NCI-H748 (cell line): ENCODE data around the gene SPATA9.
"Not testable (repeated sequence)": the region's sequence is repeated elsewhere in the genome, so short reads cannot be mapped to it uniquely, and the experiment has no call there.

Experiments used
- DNase-seq: peaks from one replicate; lab custom pipeline; 2025; ENCODE audit not compliant: unreplicated experiment; lab: John Stamatoyannopoulos, UW

The SPATA9 gene

DNA sequence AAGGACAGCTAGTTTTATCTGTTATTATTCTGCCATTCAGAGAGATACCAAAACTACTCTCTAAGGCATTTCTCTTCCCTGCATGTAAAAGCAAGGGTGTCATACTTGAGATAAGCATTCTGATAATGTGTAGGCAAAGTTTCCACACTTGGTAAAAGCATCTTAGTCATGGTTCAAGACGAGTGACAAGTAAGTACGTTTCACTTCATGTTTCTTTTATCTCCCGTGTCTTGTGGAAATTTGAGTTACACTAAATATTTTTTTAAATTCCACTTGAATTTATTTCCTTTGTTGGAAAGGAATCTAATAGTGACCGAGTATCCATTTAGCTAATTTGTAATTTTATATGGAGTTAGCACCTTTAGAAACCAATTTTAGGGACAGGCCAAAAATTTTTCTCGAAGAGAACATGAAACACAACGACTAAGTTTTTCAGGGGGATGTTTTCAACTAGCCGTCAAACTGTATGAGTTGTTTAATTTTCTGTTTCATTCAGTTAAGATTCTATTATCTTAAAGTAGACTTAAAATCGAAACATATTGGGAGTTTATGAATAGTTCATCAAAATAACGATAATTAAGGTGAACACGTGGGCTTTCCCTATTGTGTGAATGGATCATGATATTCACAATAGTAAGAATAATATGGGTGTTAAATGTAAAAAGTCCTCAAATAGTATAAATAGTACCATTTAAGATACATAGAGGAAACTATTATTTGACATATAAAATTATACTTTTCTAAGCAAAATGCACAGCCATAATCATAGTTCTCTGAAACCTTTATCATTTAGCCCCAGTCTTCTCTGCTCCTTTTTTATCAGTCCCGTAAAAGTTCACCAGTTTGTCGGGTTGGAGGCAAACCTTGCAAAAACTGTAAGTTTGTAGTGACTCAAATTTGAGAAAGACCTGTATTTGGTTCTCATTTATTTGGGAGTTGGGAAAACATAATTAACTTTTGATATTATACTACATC lies 34.6 kb downstream of the SPATA9 start:
- DNase-seq: no peak

DNA sequence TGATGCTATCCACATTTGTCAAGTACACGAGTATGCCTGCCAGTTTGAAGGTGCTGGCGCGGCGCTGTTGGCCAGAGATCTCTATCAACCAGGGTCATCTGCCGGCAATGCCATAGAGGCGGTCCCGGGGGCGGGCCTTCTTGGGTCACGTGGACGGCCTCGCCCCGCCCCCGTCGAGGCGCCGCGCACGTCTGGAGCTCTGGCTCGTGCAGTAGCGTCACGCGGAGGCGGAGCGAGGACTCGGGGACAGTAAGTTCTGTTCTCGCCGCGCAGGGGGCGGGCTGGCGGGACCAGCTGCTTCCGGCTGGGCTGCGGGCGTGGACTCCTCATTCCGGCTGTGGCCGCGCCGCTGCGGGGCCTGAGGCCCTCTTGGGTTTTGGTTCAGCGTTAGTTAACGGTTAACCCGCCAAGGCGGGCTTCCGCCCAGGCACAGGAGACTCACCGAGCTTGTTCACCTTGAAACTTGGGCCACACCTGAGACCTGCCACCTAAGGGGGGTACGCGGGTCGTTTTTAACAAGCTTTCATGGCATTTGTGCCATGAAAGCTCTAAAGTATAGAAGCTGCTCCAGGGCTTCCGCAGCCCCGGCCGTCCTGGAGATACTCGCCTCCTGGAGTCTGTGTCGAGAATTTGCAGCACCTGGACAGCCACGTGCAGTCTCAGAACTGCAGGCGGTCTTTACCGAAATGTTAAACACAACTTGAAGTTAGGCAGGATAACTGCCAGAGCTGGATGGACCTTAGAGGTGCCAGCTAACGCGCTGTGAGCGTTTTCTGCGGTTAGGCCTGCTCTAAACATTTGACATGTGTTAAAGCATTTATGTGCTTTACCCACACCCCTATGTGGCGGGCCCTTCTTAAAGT lies 36.0 kb downstream of the SPATA9 start, which contains the start of gene RFESD:
TSS of gene RFESD (plus strand) at position 209 of the 863 bp plus-strand sequence. CDS start 5,495 bp downstream, outside the sequence.
- DNase-seq: peak; percentile 97

DNA sequence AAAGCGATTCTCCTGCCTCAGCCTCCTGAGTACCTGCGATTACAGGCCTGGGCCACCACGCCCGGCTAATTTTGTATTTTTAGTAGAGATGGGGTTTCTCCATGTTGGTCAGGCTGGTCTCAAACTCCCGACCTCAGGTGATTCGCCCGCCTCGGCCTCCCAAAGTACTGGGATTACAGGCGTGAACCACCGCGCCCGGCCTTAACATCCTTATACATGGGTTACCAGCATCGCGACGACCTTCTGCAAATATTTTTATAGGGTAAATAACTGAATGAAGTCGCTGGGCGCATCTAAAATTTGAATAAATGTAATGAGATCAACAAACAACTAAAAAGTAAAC lies 36.6 kb downstream of the SPATA9 start:
- not testable (repeated sequence) for DNase-seq

DNA sequence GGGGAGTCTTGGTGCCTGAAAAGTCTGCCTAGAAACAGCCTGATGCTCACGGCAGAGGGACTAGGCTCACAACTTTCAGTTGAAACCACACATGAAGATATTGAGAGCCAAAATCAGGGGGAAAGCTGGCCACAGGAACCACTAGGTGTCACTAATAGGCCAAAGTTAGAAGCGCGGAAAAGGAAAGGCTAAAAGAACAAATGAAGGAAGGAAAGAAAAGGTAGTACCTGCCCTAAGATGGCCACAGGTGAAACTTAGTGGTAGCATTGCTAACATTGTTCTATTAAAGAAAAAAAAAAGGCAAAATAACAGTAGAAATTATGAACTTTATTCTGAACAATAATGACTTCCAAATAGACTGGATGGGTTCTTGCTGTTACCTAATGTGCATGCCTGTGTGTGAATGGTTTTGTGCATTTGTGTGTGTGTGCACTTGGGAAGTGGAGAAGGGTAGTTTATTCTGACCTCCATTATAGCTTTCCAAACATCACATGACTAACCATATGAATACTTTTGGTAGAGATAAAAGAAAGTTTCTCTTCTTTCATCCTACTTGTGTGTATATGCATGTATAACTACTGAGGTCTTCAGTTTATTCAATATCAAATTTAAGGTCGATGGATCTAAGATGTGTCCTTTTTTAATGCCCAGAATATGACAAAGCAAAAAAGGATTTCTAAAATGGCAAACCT lies 38.3 kb downstream of the SPATA9 start:
- DNase-seq: peak; percentile 53

DNA sequence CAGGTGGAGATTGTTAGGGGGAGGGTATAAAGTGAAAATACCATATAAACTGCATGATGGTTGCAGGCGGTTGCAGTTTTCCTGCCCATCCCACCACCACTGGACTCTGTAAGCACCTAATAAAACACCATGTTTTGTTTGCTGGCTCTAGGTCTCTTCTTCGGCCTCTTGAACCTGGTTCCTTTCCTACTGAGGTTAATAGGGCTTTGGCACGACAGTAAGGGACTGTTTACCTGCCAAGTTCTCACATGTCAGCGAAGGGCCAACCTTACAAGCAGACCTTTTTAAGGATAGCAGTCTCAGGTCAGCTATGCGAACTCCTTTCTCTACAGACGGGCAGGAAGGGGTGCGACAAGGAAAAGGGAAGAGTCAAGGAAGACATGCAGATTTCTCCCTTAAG lies 39.6 kb downstream of the SPATA9 start:
- DNase-seq: no peak

DNA sequence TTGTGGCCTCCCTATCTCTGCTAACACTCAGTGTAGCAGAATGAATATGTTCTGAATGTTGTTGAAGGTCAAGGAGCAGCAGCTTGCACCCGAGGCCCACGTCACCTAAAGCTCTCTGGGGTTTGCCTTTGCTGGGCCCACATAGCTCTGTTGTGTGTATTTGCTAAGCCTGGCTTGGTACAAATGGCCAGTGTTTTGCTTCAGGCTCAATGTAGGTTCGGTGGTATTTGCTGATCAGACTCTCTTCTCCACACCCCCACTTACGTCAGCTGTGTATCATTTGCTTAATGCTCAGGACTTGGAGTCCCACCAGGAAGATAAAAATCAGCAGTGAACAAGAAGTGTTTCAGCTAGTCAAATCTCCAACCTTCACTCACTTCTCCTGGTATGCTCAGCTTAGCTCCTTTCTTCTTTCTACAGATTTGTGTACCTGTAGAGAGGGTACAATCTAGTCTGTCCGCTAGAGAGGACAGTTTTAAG lies 41.0 kb downstream of the SPATA9 start:
- no peak for DNase-seq

DNA sequence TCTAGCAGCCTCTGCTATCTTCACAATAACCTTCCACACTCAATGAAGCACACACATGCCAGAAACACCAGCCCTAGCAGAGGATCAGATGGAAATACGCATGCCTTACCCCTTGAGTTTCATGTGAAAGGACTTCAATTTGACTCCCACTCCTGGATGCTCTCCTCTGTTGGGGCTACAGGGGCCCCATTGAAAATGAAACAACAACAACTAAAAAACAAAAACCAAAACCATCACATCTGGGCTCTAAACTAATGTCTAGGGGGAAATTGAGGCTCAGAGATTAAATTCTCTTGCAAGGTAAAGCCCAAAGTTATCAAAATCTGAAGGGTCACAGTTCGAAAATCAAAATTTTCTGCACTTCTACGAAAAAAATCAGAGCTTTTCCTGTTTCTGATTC lies 44.2 kb downstream of the SPATA9 start:
- DNase-seq: no peak

DNA sequence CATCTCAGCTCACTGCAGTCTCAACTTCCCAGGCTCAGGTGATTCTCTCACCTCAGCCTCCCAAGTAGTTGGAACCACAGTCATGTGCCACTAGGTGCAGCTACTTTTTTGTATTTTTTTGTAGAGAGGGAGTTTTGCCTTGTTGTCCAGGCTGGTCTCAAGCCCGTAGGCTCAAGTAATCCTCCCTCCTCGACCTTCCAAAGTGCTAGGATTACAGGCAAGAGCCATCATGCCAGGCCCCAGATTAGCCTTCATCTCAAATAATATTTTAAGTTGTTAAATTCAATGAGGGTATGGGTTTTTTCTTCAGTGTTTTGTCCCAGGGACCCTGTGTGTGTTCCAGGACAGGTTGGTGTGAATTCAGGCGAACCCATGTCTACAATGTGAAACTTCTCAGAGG lies 48.7 kb downstream of the SPATA9 start:
- DNase-seq: no peak

DNA sequence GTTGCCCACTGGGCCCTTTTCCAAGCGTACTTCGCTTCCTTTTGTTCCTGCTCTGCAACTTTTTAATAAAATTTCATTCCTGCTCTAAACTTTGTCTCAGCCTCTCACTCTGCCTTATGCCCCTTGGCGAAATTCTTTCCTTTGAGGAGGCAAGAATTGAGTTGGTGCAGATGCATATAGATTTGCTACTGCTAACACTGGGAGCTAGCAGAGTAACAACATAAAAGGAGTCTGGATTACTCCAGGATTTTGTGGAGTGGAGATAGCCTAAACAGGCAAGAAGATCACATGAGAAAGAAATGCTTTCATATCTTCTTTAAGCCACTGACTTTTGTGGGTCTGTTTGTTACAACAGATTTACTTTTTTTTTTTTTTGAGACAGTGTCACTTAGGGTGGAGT lies 49.1 kb downstream of the SPATA9 start:
- no peak for DNase-seq

DNA sequence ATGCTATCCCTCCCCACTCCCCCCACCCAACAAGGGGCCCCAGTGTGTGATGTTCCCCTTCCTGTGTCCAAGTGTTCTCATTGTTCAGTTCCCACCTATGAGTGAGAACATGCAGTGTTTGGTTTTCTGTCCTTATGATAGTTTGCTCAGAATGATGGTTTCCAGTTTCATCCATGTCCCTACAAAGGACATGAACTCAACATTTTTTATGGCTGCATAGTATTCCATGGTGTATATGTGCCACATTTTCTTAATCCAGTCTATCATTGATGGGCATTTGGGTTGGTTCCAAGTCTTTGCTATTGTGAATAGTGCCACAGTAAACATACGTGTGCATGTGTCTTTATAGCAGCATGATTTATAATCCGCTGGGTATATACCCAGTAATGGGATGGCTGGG lies 49.8 kb downstream of the SPATA9 start:
- not testable (repeated sequence) for DNase-seq

DNA sequence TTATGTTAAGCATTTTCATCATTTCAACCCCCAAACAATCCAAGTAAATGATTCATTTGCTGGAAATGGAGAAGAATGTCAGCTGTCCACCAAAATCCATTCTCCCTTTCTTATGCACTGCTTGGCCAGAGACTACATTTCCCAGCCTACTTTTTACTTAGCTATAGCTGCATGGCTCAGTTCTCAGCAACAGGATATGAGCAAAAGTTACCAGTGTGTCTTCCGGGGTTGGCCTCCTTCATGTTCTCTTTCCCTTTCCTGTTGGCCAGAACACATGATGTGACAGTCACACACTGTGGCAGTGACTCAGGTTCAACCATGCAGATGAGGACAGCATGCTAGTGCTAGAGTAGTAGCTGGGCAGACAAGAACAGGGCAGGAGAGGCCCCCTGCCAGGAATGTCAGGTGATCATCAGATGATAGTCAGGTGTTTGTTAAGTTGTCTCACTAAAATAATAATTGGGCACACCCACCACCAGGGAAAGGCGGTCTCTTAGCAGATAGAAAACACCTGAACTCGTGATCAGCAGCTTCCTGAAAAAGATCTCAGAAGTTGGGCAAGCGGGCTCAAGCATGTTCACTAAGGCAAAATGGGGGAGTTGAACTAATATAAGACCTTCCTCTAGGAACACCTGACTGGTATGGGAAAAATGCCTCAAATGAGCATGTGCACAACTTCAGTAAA lies 50.7 kb downstream of the SPATA9 start:
- DNase-seq: no peak

DNA sequence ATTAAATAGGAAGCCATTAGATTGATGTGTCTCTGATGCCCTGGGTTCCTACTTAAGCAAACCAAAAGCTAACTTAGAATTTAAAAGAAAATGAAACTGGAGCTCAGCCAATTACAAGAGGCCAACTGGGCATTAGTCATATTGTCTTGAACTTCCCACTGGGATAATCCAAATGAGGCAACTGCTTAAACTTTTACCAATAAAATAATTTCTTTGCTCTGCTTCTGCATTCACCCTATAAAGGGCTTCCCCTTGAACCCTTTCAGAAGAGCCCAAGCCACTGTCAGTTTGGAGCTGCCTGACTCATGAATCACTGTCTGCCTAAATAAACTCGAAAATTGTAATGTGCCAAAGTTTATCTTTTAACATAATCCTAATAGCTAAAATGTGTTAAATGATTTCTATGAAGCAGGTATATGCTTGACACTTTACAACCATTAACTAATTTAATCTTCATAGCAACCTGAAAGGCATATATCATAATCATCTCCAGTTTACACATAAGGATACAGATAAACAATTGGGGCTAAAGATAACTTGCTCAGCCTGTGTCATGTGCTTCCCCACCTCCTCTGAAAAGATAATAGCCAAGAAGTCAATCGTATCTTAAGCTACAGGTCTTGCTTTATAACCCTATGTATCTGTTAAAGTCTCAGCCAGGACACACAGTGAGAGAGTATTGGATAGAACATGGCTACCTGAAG lies 51.4 kb downstream of the SPATA9 start:
- no peak for DNase-seq

DNA sequence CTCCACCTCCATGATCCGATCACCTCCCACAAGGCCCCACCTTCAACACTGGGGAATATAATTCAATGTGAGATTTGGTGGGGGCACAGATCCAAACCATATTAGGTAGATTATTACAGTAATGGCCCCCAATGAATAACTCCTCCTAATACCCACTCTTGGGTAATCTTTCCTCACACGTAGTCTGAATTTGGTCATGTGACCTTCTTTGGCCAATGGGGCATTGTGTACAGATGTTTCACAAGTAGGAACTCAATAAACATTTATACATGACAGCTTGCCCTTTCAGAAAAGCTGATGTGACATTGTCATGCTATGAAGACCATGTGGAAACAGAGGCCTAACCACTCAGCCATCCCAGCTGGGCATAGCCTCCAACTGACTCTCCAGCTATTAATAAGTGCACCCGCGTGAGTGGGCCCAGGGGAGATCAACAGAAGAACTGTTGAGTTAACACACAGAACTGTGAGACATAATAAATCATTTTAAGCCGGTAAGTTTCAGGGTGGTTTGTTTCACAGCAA lies 52.3 kb downstream of the SPATA9 start:
- no peak for DNase-seq

DNA sequence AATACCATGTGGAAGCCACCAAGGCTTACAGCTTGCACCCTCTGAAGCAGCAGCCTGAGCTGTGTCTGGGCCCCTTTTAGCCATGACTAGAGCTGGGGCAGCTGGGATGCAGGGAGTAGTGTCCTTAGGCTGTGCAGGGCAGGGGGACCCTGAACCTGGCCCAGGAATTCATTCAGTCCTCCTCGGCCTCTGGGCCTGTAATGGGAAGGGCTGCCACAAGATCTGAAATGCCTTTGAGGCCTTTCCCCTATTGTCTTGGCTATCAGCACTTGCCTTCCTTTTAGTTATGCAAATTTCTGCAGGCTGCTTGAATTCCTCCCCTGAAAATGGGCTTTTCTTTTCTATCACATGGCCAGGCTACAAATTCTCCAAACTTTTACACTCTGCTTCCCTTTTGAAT lies 53.9 kb downstream of the SPATA9 start:
- no peak for DNase-seq

DNA sequence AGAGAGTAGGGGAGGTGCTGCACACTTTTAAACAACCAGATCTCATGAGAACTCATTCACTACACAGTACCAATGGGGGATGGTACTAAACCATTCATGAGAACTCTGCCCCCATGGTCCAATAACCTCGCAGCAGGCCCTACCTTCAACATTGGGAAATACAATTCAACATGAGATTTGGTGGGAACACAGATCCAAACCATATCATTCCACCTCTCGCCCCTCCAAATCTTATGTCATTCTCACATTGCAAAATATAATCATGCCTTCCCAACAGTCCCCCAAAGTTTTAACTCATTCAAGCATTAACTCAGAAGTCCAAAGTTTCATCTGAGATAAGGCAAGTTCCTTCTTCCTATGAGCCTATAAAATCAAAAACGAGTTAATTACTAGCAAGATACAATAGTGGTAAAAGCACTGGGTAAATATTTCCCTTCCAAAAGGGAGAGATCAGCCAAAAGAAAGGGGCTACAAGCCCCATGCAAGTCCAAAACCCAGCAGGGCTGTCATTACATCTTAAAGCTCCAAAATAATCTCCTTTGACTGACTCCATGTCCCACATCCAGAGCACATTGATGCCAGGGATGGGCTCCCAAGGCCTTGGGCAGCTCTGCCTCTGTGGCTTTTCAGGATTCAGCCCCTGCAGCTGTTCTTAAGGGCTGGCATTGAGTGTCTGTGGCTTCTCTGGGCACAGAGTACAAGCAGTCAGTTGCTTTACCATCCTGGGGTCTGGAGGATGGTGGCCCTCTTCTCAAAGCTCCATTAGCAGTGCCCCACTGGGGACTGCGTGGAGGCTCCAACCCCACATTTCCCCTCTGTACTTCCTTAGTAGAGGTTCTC lies 54.6 kb downstream of the SPATA9 start:
- no peak for DNase-seq

DNA sequence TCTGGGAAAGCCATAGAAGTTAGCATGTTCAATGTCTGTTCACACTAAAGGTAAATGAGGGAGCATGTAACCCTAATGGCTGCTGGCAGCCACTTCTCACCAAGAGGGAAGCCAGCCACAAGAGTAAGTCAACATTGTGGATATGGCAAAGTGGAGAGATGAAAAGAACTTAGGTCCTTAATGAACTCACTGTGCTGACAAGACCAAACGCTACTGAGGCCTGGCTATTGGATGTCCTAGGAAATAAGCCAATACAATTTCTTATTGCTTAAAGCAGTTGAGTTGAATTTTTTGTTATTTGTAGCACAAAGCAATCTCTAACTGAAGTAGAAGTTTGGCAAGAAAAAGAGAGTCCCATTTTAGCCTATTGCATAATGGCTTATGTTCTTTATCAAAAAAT lies 56.1 kb downstream of the SPATA9 start:
- no peak for DNase-seq

DNA sequence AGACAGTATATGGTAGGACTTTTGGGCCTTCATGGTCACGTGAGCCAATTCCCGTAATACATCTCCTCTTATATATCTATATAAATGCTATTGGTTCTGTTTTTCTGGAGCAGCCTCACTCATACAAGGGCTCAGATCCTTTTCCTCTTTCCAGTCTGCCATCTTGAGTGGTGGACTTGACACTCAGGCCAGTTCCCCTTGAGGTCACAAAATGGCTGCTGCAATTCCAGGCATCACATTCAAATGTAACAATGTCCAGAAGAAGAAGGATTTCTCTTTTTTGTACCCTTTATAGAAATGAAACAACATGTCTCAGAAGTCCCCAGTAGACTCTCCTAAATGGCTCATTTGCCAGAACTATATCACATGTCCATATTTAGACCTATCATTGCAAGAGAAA lies 58.4 kb downstream of the SPATA9 start:
- DNase-seq: no peak

DNA sequence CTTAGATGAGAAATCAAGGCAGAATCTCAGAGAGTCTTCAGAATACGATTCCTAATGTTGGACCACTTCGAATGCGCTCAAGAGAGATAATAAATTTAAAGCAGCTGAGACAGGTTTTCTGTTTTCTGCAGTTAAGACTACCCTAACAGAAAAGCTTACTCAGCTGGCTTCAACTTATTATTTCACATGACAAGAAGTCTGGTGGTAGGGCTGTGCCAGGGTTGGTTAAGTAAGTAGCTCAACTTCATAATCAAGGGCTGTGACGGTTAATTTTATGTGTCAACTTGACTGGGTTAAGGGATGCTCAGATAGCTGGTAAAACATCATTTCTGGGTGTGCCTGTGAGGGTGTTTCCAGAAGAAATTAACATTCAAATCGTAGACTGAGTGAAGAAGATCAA lies 59.1 kb downstream of the SPATA9 start:
- no peak for DNase-seq
